Hair follicular keratinocyte (primary cell): ENCODE measurements around the gene UMOD. TPM values are rescaled to one million over a fixed set of nuclear protein-coding genes. Genes with fewer than 3 reads are reported as not detected.

Experiments
- total RNA-seq: library from RNA; depleted of rRNA; stranded (reverse); fragments of >200 nt; gene quantifications from 2 replicates; pipeline ENCODE4 v1.2.3, GENCODE V29; 2015

Gene UMOD
- total RNA-seq = not detected in 2 replicates

DNA sequence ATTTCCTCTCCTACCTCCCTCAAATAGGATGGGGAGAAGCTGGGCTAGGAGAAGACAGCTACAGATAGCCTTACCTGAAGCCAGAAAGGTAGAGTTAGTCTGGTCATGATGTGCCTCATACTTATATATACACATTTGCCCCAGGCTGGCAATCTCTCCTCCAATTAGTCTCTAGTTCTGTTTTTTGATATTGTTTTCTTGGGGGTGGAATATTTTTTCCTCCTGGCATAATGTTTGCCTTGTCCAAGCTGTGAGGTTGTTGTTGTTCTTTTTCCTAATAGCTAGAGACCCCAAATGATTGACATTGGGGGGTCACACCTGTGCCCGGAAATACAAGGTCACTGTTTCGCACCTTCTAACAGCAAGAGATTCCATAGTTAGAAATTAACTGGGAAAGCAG is at the start of gene UMOD:
Gene UMOD (minus strand): TSS at position 101 of the 400 bp plus-strand sequence. CDS start 1,978 bp downstream, outside the sequence.

DNA sequence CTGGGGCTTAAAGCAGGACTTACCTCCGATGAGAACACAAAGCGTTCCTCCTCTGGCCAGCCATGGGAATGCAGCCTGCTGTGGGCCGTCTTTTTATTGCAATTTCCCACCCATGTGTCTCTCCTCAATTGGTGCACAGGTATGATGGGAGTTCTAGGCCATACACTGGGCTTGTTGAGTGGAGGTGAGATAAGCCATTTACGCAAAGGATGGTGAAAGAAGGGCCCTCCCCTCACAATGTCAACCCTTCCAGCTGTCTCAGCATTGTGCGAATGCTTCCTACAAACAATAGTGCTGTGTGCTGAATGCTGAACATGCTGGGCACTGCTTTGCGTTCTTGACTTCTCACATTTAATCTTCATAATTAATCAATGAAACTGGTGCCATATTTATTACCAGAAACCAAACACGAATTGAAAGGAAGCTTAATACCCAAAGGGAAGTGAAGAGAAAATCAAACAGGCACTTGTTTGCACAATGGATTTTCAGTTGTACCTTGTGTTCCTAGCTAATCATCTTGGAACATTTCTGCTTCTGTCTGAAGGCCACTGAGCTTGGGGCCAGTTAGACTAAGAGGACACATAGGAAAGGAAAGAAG is 25.0 kb downstream of the UMOD start, which contains the start of gene GP2:
Gene GP2 (minus strand): TSS at position 70 of the 598 bp plus-strand sequence. CDS start 1,082 bp downstream, outside the sequence.

Other genes starting within 250 kb of the UMOD start
- gene GP2, start 25.2 kb downstream of the UMOD start, total RNA-seq = not detected in 2 replicates
- not detected in 2 replicates for gene PDILT, start 52.0 kb upstream of the UMOD start, total RNA-seq
- not detected in 2 replicates for gene ACSM5, start 56.8 kb upstream of the UMOD start, total RNA-seq
- not detected in 2 replicates for gene ACSM2A, start 98.8 kb upstream of the UMOD start, total RNA-seq
- gene ACSM2B, start 223.7 kb upstream of the UMOD start, total RNA-seq = not detected in 2 replicates